ENCODE data around the gene MEIS3.
"Not testable (repeated sequence)": the region's sequence is repeated elsewhere in the genome, so short reads cannot be mapped to it uniquely, and the experiment has no call there.

Gene MEIS3

GRCh38 chr19:47388721-47389120, 30.6 kb downstream of the MEIS3 start:
- not testable (repeated sequence) for H3K27ac Mint-ChIP-seq, H3K4me3 Mint-ChIP-seq, H3K27me3 Mint-ChIP-seq, H3K36me3 Mint-ChIP-seq, H3K9me3 Mint-ChIP-seq, H3K4me1 Mint-ChIP-seq

GRCh38 chr19:47387623-47388022, 31.7 kb downstream of the MEIS3 start:
- not testable (repeated sequence) for H3K36me3 Mint-ChIP-seq, H3K4me1 Mint-ChIP-seq, H3K27ac Mint-ChIP-seq, H3K4me3 Mint-ChIP-seq, H3K9me3 Mint-ChIP-seq, H3K27me3 Mint-ChIP-seq

GRCh38 chr19:47386582-47386981, 32.7 kb downstream of the MEIS3 start:
- peaks cover 16% of the 10 kb centered on the region for H3K4me1 Mint-ChIP-seq
- not testable (repeated sequence) for H3K9me3 Mint-ChIP-seq, H3K36me3 Mint-ChIP-seq, H3K27me3 Mint-ChIP-seq, H3K27ac Mint-ChIP-seq, H3K4me3 Mint-ChIP-seq

GRCh38 chr19:47384533-47384932, 34.8 kb downstream of the MEIS3 start:
- H3K36me3 Mint-ChIP-seq, result peaks cover 11% of the 10 kb centered on the region
- H3K4me3 Mint-ChIP-seq, H3K27me3 Mint-ChIP-seq, H3K9me3 Mint-ChIP-seq, H3K27ac Mint-ChIP-seq: not testable (repeated sequence)
- peaks cover 21% of the 10 kb centered on the region for H3K4me1 Mint-ChIP-seq

GRCh38 chr19:47383890-47384289, 35.4 kb downstream of the MEIS3 start:
- H3K9me3 Mint-ChIP-seq, H3K27me3 Mint-ChIP-seq, H3K27ac Mint-ChIP-seq, H3K4me3 Mint-ChIP-seq: not testable (repeated sequence)
- Mint-ChIP-seq H3K36me3 (peaks cover 11% of the 10 kb centered on the region), H3K4me1 (peaks cover 21% of the 10 kb centered on the region)

- H3K4me1 Mint-ChIP-seq, result peaks cover 21% of the 10 kb centered on the region
- H3K36me3 Mint-ChIP-seq, result peaks cover 11% of the 10 kb centered on the region
- no peak overlapping the region for H3K4me3 Mint-ChIP-seq
- no peaks in the 10 kb centered on the region for H3K9me3 Mint-ChIP-seq
- peak overlapping the region; percentile 86 for H3K27ac Mint-ChIP-seq
- H3K27me3 Mint-ChIP-seq, result no peaks in the 10 kb centered on the region
Measured at GRCh38 chr19:47381653-47382279, 37.6 kb downstream of the MEIS3 start.

- H3K36me3 Mint-ChIP-seq, result peaks cover 11% of the 10 kb centered on the region
- no peaks in the 10 kb centered on the region for H3K27me3 Mint-ChIP-seq
- H3K4me3 Mint-ChIP-seq, result no peak overlapping the region
- H3K4me1 Mint-ChIP-seq, result peaks cover 21% of the 10 kb centered on the region
- peak overlapping the region; percentile 86 for H3K27ac Mint-ChIP-seq
- H3K9me3 Mint-ChIP-seq, result no peaks in the 10 kb centered on the region
Measured at GRCh38 chr19:47381121-47381520, 38.2 kb downstream of the MEIS3 start.

- H3K27me3 Mint-ChIP-seq, result no peaks in the 10 kb centered on the region
- H3K27ac Mint-ChIP-seq, result no peak overlapping the region
- no peak overlapping the region for H3K4me3 Mint-ChIP-seq
- H3K4me1 Mint-ChIP-seq, result peaks cover 21% of the 10 kb centered on the region
- H3K9me3 Mint-ChIP-seq, result no peaks in the 10 kb centered on the region
- H3K36me3 Mint-ChIP-seq, result peaks cover 11% of the 10 kb centered on the region
Measured at GRCh38 chr19:47380559-47380958, 38.8 kb downstream of the MEIS3 start.

- H3K27ac Mint-ChIP-seq, result no peak overlapping the region
- H3K36me3 Mint-ChIP-seq, result peaks cover 11% of the 10 kb centered on the region
- no peaks in the 10 kb centered on the region for H3K9me3 Mint-ChIP-seq
- no peaks in the 10 kb centered on the region for H3K27me3 Mint-ChIP-seq
- H3K4me3 Mint-ChIP-seq, result no peak overlapping the region
- peaks cover 21% of the 10 kb centered on the region for H3K4me1 Mint-ChIP-seq
Measured at GRCh38 chr19:47379381-47379938, 39.9 kb downstream of the MEIS3 start.

GRCh38 chr19:47378246-47378645, 41.1 kb downstream of the MEIS3 start:
- H3K27ac Mint-ChIP-seq, result no peak overlapping the region
- H3K4me1 Mint-ChIP-seq, result peaks cover 17% of the 10 kb centered on the region
- H3K27me3 Mint-ChIP-seq, result no peaks in the 10 kb centered on the region
- no peak overlapping the region for H3K4me3 Mint-ChIP-seq
- peaks cover 11% of the 10 kb centered on the region for H3K36me3 Mint-ChIP-seq
- H3K9me3 Mint-ChIP-seq, result no peaks in the 10 kb centered on the region

- Mint-ChIP-seq H3K36me3 (peaks cover 11% of the 10 kb centered on the region), H3K4me3 (no peak overlapping the region), H3K4me1 (peaks cover 13% of the 10 kb centered on the region), H3K9me3 (no peaks in the 10 kb centered on the region), H3K27ac (no peak overlapping the region), H3K27me3 (no peaks in the 10 kb centered on the region)
Measured at GRCh38 chr19:47377801-47378200, 41.5 kb downstream of the MEIS3 start.

GRCh38 chr19:47377208-47377701, 42.1 kb downstream of the MEIS3 start:
- peaks cover 11% of the 10 kb centered on the region for H3K4me1 Mint-ChIP-seq
- peaks cover 11% of the 10 kb centered on the region for H3K36me3 Mint-ChIP-seq
- H3K27ac Mint-ChIP-seq, result no peak overlapping the region
- H3K9me3 Mint-ChIP-seq, result no peaks in the 10 kb centered on the region
- no peaks in the 10 kb centered on the region for H3K27me3 Mint-ChIP-seq
- no peak overlapping the region for H3K4me3 Mint-ChIP-seq

- no peaks in the 10 kb centered on the region for H3K27me3 Mint-ChIP-seq
- peaks cover 5% of the 10 kb centered on the region for H3K4me1 Mint-ChIP-seq
- peaks cover 11% of the 10 kb centered on the region for H3K36me3 Mint-ChIP-seq
- no peaks in the 10 kb centered on the region for H3K9me3 Mint-ChIP-seq
- H3K4me3 Mint-ChIP-seq, result no peak overlapping the region
- H3K27ac Mint-ChIP-seq, result no peak overlapping the region
Measured at GRCh38 chr19:47376589-47377144, 42.7 kb downstream of the MEIS3 start.

- peaks cover 6% of the 10 kb centered on the region for H3K36me3 Mint-ChIP-seq
- H3K4me1 Mint-ChIP-seq, result no peaks in the 10 kb centered on the region
- H3K27me3 Mint-ChIP-seq, result no peaks in the 10 kb centered on the region
- no peak overlapping the region for H3K4me3 Mint-ChIP-seq
- no peaks in the 10 kb centered on the region for H3K9me3 Mint-ChIP-seq
- H3K27ac Mint-ChIP-seq, result peak overlapping the region; percentile 17
Measured at GRCh38 chr19:47375694-47376588, 43.4 kb downstream of the MEIS3 start.

- Mint-ChIP-seq H3K27me3 (no peaks in the 10 kb centered on the region), H3K36me3 (peaks cover 3% of the 10 kb centered on the region), H3K4me1 (no peaks in the 10 kb centered on the region)
Measured at GRCh38 chr19:47374876-47375693, 44.2 kb downstream of the MEIS3 start.

More at GRCh38 chr19:47374876-47375693, 44.2 kb downstream of the MEIS3 start:
- Mint-ChIP-seq H3K27ac (no peak overlapping the region), H3K4me3 (no peak overlapping the region), H3K9me3 (no peaks in the 10 kb centered on the region)
